Trophoblast cell (in vitro differentiated cells and primary cell): Measurements from ENCODE around the gene ETS2.
A peak's percentile ranks its signal among the peaks of the same experiment; 100 is the strongest.

ENCODE experiments used
- DNase-seq, 2 donors: peaks; one replicate each; pipeline ENCODE4 v3.0.0-alpha.2; 2016
- H2AFZ ChIP-seq: 2 replicates; pipeline ENCODE4 v1.6.1; 2013; ENCODE audit warnings: low read length, moderate library complexity, mild to moderate bottlenecking; ENCODE audit not compliant: insufficient read depth, poor library complexity
- H2AK5ac ChIP-seq: 2 replicates; pipeline ENCODE4 v1.6.1; 2013; ENCODE audit warnings: mild to moderate bottlenecking, low read length
- H2BK120ac ChIP-seq: 2 replicates; pipeline ENCODE4 v1.6.1; 2013; ENCODE audit warnings: low read length, mild to moderate bottlenecking, moderate library complexity; ENCODE audit not compliant: insufficient read depth, poor library complexity
- H2BK12ac ChIP-seq: 2 replicates; pipeline ENCODE4 v1.6.1; 2013; ENCODE audit warnings: mild to moderate bottlenecking, low read length, moderate library complexity
- H2BK5ac ChIP-seq: 2 replicates; pipeline ENCODE4 v1.6.1; 2013; ENCODE audit warnings: low read length, low read depth, moderate library complexity, mild to moderate bottlenecking; ENCODE audit not compliant: poor library complexity
- H3K14ac ChIP-seq: 2 replicates; pipeline ENCODE4 v1.6.1; 2013; ENCODE audit warnings: mild to moderate bottlenecking, low read length
- H3K18ac ChIP-seq: 2 replicates; pipeline ENCODE4 v1.6.1; 2013; ENCODE audit warnings: mild to moderate bottlenecking, low read length
- H3K23ac ChIP-seq: 2 replicates; pipeline ENCODE4 v1.6.1; 2013; ENCODE audit warnings: low read length
- H3K27ac ChIP-seq: 2 replicates; pipeline ENCODE4 v1.5.1; 2013; ENCODE audit warnings: low read depth, mild to moderate bottlenecking, inconsistent platforms, low read length, moderate library complexity
- H3K27me3 ChIP-seq: 2 replicates; pipeline ENCODE4 v1.6.1; 2013; ENCODE audit warnings: inconsistent platforms, mild to moderate bottlenecking, low read length, moderate library complexity; ENCODE audit not compliant: insufficient read depth
- H3K36me3 ChIP-seq, 2 experiments: 1 replicate in 1 of 2; 2 replicates in 1 of 2; pipeline ENCODE4 v1.6.1; 2013; ENCODE audit warnings: low read length in 2 of 2, mild to moderate bottlenecking in 2 of 2, moderate library complexity in 1 of 2; ENCODE audit not compliant: insufficient read depth in 2 of 2, control insufficient read depth in 1 of 2
- H3K4ac ChIP-seq: 2 replicates; pipeline ENCODE4 v1.6.1; 2013; ENCODE audit warnings: low read depth, mild to moderate bottlenecking, low read length, moderate library complexity
- H3K4me1 ChIP-seq, 2 experiments: 1 replicate in 1 of 2; 2 replicates in 1 of 2; pipeline ENCODE4 v1.6.1; 2013; ENCODE audit warnings: low read length in 2 of 2, mild to moderate bottlenecking in 2 of 2, moderate library complexity in 1 of 2; ENCODE audit not compliant: insufficient read depth in 2 of 2, control insufficient read depth in 1 of 2
- H3K4me2 ChIP-seq: 2 replicates; pipeline ENCODE4 v1.6.1; 2013; ENCODE audit warnings: inconsistent platforms, mild to moderate bottlenecking, low read length, moderate library complexity
- H3K4me3 ChIP-seq: 2 replicates; pipeline ENCODE4 v1.5.1; 2013; ENCODE audit warnings: mild to moderate bottlenecking, low read depth, low read length, inconsistent platforms
- H3K79me1 ChIP-seq: one replicate; pipeline ENCODE4 v1.6.1; 2013; ENCODE audit warnings: low read length
- H3K79me2 ChIP-seq: 2 replicates; pipeline ENCODE4 v1.6.1; 2013; ENCODE audit warnings: low read length, mild to moderate bottlenecking; ENCODE audit not compliant: control insufficient read depth, insufficient read depth, poor library complexity
- H3K9ac ChIP-seq: 2 replicates; pipeline ENCODE4 v1.6.1; 2013; ENCODE audit warnings: mild to moderate bottlenecking, low read length
- H3K9me3 ChIP-seq: 2 replicates; pipeline ENCODE4 v1.6.1; 2013; ENCODE audit warnings: low read depth, mild to moderate bottlenecking, control low read depth, inconsistent platforms, low read length; ENCODE audit not compliant: insufficient read depth
- H4K12ac ChIP-seq: 2 replicates; pipeline ENCODE4 v1.6.1; 2013; ENCODE audit warnings: low read depth, mild to moderate bottlenecking, low read length, moderate library complexity
- H4K8ac ChIP-seq: 2 replicates; pipeline ENCODE4 v1.6.1; 2013; ENCODE audit warnings: low read depth, mild to moderate bottlenecking, low read length, moderate library complexity
- H4K91ac ChIP-seq: one replicate; pipeline ENCODE4 v1.6.1; 2013; ENCODE audit warnings: low read depth, mild to moderate bottlenecking, low read length, moderate library complexity
- WGBS: extraction: QIAGEN DNeasy Blood & Tissue Kit; methylation state at CpG from one replicate; pipeline ENCODE4 v1.1.7; 2013; ENCODE audit warnings: missing lambda C conversion rate; ENCODE audit not compliant: insufficient read length, insufficient coverage; ENCODE audit errors: extremely low coverage; 5-methylcytosine and 5-hydroxymethylcytosine counted together

ETS2 gene

GRCh38 chr21:38869196-38869595 is 63.5 kb downstream of the ETS2 start:
- Histone ChIP-seq H2AK5ac (no peak overlapping the region), H3K79me2 (no peaks in the 10 kb centered on the region), H3K18ac (no peak overlapping the region), H2BK5ac (no peak overlapping the region), H3K36me3 (no peaks in the 10 kb centered on the region), H2BK12ac (no peak overlapping the region), H3K14ac (no peak overlapping the region), H4K8ac (no peak overlapping the region), H3K9ac (peak overlapping the region; percentile 18), H3K27me3 (no peaks in the 10 kb centered on the region), H2AFZ (no peak overlapping the region), H3K4me2 (no peak overlapping the region), H3K27ac (no peak overlapping the region), H3K79me1 (no peaks in the 10 kb centered on the region), H3K9me3 (no peaks in the 10 kb centered on the region), H4K12ac (no peak overlapping the region), H3K4me3 (no peak overlapping the region), H3K23ac (no peak overlapping the region), H4K91ac (no peak overlapping the region), H2BK120ac (no peak overlapping the region), H3K4me1 (no peaks in the 10 kb centered on the region), H3K4ac (no peak overlapping the region)
- no CpG with 5 or more reads among the region's 3 CpGs for WGBS
- no peak for DNase-seq

GRCh38 chr21:38869946-38870345 is 64.2 kb downstream of the ETS2 start:
- no CpG with 5 or more reads among the region's 3 CpGs for WGBS
- Histone ChIP-seq H3K9me3 (no peaks in the 10 kb centered on the region), H2AFZ (no peak overlapping the region), H3K14ac (no peak overlapping the region), H3K4me3 (no peak overlapping the region), H3K4ac (no peak overlapping the region), H2BK5ac (no peak overlapping the region), H4K12ac (no peak overlapping the region), H4K8ac (no peak overlapping the region), H4K91ac (no peak overlapping the region), H3K23ac (no peak overlapping the region), H3K9ac (no peak overlapping the region), H2BK120ac (no peak overlapping the region), H3K79me2 (no peaks in the 10 kb centered on the region), H2AK5ac (no peak overlapping the region), H3K4me2 (no peak overlapping the region), H2BK12ac (no peak overlapping the region), H3K27ac (no peak overlapping the region), H3K27me3 (no peaks in the 10 kb centered on the region), H3K79me1 (no peaks in the 10 kb centered on the region), H3K18ac (no peak overlapping the region), H3K36me3 (no peaks in the 10 kb centered on the region), H3K4me1 (no peaks in the 10 kb centered on the region)
- DNase-seq, result no peak
